K562 (cell line): ENCODE results near the gene CACNA2D3.

ENCODE experiments used
- CBX5 ChIP-seq: IDR thresholded peaks from 2 replicates; pipeline ENCODE4 v1.6.1; 2014; ENCODE audit warnings: low read depth, borderline replicate concordance
- ZNF655 ChIP-seq: fragments of 250-450 bp; sonication (Bioruptor Pico); IDR thresholded peaks from 2 replicates; pipeline ENCODE4 v1.5.0; 2021

- no peak for TF ChIP-seq ZNF655 (CRISPR knock-in tag)
- no peak for TF ChIP-seq CBX5
Observed at GRCh38 chr3:54710954-54711353, 588.6 kb downstream of the CACNA2D3 start.
